22Rv1 (cell line): Measurements from ENCODE around the gene CFAP298.

Source experiments
- H3K27ac ChIP-seq: fragments of 450-650 bp; 2 replicates; pipeline ENCODE4 v1.5.1; 2017
- ZFX ChIP-seq: fragments of 450-650 bp; IDR thresholded peaks from 2 replicates; pipeline ENCODE4 v1.6.1; 2017; ENCODE audit warnings: antibody characterized with exemption, borderline replicate concordance
- TF ChIP-seq, protein P1 (sequence below): fragments of 450-650 bp; IDR thresholded peaks from 2 replicates; pipeline ENCODE4 v1.5.1; 2017; ENCODE audit warnings: mild to moderate bottlenecking

CFAP298 gene

DNA sequence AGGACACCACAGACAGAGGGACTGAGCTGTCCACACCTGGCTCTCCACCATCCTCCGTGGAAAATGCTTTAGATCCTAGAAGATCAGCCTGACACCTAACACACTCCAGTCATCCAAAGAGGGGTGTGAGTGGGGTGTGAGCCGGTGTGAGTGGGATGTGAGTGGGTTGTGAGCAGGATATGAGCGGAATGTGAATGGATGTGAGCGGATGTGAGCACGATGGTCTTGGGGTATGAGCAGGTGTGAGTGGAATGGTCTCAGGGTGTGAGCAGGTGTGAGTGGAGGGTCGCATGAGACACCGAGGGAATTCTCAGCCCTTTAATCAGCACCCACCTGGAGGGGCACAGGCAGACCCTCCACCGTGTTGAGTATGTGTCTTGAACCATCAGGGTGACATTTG, 27.7 kb downstream of the CFAP298 start:
- H3K27ac ChIP-seq, result no peak overlapping the region
- TF ChIP-seq ZFX, result no peak
- TF ChIP-seq, protein P1, sequence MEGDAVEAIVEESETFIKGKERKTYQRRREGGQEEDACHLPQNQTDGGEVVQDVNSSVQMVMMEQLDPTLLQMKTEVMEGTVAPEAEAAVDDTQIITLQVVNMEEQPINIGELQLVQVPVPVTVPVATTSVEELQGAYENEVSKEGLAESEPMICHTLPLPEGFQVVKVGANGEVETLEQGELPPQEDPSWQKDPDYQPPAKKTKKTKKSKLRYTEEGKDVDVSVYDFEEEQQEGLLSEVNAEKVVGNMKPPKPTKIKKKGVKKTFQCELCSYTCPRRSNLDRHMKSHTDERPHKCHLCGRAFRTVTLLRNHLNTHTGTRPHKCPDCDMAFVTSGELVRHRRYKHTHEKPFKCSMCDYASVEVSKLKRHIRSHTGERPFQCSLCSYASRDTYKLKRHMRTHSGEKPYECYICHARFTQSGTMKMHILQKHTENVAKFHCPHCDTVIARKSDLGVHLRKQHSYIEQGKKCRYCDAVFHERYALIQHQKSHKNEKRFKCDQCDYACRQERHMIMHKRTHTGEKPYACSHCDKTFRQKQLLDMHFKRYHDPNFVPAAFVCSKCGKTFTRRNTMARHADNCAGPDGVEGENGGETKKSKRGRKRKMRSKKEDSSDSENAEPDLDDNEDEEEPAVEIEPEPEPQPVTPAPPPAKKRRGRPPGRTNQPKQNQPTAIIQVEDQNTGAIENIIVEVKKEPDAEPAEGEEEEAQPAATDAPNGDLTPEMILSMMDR, result no peak

DNA sequence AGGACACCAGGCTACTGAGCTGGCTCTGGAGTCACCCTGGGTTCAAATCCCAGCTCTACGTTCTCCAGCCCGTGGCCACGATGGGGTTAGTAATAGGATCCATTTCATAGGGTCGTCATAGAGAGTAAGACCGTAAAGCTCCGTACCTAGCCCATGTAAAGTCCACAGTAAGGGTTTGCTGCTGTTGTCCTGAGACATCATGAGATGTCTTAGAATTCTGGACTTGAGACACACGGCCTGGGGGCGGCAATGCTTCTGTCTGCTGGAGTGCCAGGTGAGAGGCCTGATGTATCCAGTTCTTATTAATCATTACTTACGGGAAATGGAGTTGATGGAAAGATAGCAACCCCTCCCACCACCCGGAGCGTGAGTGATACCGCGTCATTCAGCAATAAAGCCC, 30.4 kb downstream of the CFAP298 start:
- H3K27ac ChIP-seq, result no peak overlapping the region
- TF ChIP-seq, protein P1, result no peak
- no peak for TF ChIP-seq ZFX

DNA sequence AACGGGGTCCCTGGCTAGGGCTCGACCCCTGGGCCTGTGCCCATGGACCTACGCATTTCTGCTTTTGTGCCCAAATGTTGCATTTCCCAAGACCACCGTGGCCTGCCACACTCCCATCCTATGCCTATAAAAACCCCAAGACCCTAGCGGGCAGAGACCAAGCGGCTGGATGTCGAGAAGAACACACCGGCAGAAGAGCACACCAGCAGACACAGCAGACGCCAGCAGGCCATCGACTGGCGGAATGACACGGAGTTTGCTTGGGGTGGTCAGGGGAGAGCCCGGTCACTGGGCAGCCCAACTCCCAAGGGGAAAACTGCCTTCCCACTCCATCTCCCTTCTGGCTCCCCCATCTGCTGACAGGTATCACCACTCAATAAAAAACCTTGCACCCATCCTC, 31.2 kb downstream of the CFAP298 start:
- no peak for TF ChIP-seq ZFX
- TF ChIP-seq, protein P1, result no peak
- H3K27ac ChIP-seq, result no peak overlapping the region

DNA sequence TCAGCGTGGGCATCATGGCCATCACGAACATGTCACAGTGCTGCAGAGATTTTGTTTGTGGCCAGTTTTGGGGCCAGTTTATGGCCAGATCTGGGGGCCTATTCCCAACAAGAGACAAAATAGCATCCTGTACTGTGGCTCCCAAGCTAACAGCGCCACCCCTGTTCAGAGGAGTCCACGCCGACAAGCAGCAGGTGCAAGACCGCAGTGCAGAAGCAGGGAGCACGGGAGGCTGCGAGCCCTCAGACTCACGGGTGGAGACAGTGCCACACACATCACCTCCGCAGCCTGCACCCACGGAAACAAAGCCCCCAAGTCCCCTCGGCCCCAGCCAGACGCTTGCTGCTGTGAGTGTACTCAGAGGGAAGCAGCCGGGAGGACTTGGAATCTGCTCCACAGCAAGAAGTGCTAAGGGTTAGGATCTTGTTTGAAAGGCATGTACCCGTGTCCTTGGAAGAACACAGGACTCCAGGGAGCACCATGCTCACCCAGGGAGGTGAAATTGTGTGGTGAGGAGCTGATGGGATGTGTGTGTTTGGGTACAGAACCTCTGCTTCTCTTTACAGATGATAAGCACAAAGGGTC, 34.0 kb downstream of the CFAP298 start:
- no peak overlapping the region for H3K27ac ChIP-seq
- TF ChIP-seq ZFX, result no peak
- TF ChIP-seq, protein P1, result peak; percentile 85

DNA sequence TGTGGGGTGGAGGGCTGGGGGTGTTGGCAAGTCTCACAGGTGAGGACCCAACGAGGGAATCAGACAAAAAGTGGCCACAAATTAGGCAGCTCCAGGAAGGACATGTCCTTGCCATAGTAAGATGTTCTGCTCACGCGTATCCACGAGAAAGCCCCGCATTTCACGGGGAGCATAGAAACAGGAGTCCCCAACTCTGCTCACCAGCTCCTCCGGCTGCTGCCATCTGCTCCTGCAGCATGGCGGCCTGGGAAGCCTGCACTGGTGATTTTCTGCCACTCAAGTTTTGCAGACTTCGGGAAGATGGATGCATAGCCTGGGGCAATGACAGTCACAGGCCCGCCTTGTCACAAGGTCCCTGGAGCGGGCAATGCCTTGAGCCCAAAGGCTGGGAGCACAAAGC, 36.2 kb downstream of the CFAP298 start:
- no peak overlapping the region for H3K27ac ChIP-seq
- TF ChIP-seq, protein P1, result no peak
- no peak for TF ChIP-seq ZFX

DNA sequence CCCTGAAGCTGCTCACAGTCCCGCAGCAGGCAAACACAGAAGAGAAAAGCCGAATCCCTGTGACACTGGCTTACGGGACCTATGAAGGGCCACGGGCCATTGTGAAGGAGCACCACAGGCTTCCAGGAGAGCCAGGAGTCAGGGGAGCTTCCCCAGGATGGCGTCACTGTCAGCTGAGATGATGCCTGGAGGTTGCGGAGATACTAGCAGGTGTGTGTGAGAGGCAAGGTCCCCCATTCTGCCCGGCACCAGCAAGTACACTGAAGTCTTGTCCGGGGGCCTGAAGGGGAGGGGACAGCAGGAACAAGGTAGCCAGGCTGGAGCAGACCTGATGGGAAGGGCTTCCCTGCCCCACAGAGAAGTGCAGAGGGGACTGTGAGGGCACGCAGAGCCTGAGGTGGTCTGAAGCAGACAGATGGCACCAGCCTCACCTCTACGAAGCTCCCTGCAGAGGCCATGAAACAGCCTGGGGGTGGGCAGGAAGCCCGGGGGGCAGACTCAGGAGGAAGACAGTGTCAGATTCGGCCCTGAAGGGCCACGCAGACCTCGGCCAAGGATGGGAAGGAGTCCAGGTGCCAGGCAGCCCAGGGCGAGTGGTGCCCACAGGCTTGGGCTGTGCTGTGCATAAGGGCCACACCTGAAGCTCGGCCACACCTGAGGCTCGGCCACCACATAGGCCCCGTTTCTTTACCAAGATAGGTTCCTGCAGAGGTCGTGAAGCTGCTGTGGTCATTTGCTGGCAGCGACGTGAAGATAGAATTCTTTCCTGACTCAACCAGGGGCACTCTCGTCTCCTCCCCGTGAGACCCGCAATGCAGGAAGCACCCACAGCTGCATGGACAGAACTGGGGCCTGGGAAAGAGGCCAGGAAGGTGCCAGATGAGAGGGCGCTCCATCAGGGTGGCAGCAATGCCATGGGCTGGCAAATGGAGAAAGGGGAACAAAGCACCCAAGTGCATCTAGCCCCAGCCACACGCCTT, 36.9 kb downstream of the CFAP298 start:
- TF ChIP-seq, protein P1, result no peak
- TF ChIP-seq ZFX, result no peak
- no peak overlapping the region for H3K27ac ChIP-seq
